MM.1S (cell line): ENCODE measurements around the gene KAT6B.

Experiments used
- EZH2 ChIP-seq: fragments of 300-600 bp; sonication (generic); optimal IDR thresholded peaks from 2 replicates; pipeline ENCODE3; 2017; ENCODE audit warnings: low read depth, mild to moderate bottlenecking, antibody characterized with exemption, low read length, mixed read lengths
- EZH2phosphoT487 ChIP-seq: fragments of 300-600 bp; sonication (generic); IDR thresholded peaks from 2 replicates; pipeline ENCODE4 v1.6.1; 2018; ENCODE audit warnings: antibody characterized with exemption, low read length
- TF ChIP-seq, protein P1 (sequence below): fragments of 300-600 bp; sonication (generic); IDR thresholded peaks from 2 replicates; pipeline ENCODE4 v1.5.1; 2016; ENCODE audit warnings: antibody characterized with exemption, low read length, mixed read lengths

DNA sequence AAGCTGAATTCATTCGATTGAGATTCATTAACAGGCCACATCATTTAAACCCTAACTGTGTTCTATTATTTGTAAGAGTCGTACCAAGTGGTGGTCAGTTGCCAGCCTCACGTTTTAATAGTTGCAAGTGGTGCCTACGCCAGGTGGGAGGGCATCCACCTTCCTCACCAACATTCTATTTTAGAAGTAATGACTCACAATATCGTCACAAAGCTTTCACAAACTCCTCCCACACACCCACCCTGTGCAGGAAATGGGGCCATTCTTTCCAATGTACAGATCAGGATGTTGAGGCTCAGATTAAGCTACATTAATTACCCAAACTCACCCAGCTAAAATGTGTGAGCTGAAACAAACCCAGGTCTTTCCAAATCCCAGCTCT lies 207.7 kb downstream of the KAT6B start:
- TF ChIP-seq, protein P1, sequence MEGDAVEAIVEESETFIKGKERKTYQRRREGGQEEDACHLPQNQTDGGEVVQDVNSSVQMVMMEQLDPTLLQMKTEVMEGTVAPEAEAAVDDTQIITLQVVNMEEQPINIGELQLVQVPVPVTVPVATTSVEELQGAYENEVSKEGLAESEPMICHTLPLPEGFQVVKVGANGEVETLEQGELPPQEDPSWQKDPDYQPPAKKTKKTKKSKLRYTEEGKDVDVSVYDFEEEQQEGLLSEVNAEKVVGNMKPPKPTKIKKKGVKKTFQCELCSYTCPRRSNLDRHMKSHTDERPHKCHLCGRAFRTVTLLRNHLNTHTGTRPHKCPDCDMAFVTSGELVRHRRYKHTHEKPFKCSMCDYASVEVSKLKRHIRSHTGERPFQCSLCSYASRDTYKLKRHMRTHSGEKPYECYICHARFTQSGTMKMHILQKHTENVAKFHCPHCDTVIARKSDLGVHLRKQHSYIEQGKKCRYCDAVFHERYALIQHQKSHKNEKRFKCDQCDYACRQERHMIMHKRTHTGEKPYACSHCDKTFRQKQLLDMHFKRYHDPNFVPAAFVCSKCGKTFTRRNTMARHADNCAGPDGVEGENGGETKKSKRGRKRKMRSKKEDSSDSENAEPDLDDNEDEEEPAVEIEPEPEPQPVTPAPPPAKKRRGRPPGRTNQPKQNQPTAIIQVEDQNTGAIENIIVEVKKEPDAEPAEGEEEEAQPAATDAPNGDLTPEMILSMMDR, result no peak
- TF ChIP-seq EZH2 (no peak), EZH2phosphoT487 (no peak)
